GM21619 (cell line): ENCODE results near the gene GATAD2B.

ENCODE experiments used
- ATAC-seq: cut with Tn5 transposase; IDR thresholded peaks from one replicate; pipeline ENCODE4 v1.9.1; 2021; ENCODE audit not compliant: unreplicated experiment

Gene GATAD2B

DNA sequence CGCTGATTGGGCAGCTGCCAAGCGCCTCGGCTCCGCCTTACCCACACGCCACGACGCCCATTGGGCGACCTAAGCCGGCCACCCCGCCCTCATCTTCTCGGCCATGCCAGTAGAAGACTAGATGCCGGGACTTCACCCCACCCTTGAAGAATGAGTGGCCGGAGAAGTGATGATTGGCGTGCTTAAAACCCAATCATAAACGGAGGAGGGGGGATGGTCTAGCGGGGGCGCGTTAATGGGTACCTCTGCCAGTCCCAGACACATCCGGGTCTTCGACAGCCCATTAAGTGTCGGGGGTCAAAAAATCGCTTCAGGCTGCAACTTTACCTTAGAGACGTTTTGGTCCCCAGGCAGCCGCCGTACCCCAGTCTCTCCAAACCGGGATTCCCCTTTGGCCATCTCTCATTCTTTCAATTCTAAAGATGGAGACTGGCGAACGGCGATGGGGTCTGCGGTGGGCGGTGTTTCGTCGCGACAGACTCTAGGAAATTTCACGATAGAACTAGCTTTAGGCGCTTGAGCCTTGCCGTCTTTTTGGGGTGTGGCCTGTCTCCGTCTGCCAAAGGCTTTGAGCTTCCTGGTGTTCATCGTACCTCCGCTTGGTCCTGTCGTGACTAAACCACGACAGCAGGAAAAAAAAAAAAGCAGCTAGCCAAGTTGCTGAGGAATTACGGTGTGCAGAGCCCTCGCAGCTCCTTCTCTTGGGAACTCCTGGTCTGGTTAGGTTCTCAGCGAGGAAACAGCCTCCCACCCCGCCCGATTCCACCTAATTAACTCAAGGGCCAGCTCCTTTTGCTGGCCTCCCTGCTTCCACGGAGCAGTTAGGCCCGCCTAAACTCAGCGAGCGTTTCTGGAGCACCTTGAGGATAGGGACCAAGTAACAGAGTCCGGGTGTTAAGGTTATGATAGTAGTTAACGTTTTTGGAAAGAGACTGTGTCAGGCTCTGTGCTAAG lies at the start of gene GATAD2B:
Gene GATAD2B, minus strand, starts transcription at position 1 of the 954 bp plus-strand sequence. CDS start 94,625 bp downstream, outside the sequence.
- ATAC-seq = peak; percentile 91

DNA sequence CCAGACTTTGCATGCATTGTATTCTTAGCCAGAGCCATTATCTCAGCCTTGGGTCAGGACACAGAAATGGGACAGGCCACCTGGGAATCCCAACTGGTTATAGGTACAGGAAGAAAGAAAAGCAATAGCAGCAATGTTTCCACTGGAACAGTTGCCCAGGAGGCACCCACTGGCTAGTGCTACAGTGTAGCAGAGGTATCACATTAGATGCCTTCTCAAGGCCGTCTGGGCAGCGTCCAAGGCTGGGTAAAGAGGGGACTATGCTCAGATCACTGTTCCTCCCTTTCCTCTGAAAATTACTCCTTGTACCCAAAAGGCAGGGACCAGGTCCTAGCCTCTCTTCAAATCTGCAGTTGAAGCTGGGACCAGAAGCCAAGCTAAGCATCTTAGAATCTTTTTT lies 47.6 kb upstream of the GATAD2B start:
- ATAC-seq = no peak

DNA sequence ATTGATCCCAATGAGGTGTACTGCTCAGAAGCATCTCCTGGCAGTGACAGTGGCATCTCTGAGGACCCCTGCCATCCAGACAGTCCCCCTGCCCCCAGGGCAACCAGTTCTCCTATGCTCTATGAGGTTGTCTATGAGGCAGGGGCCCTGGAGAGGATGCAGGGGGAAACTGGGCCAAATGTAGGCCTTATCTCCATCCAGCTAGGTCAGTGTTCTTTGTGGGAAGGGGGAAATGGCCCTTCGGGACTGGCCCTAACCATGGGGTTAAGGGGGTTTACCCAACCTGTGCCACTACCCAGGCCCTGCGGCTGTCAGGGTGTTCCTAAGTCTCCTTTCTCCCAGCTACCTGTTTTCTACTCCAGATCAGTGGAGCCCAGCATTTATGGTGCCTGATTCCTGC lies 46.2 kb upstream of the GATAD2B start:
- no peak for ATAC-seq

DNA sequence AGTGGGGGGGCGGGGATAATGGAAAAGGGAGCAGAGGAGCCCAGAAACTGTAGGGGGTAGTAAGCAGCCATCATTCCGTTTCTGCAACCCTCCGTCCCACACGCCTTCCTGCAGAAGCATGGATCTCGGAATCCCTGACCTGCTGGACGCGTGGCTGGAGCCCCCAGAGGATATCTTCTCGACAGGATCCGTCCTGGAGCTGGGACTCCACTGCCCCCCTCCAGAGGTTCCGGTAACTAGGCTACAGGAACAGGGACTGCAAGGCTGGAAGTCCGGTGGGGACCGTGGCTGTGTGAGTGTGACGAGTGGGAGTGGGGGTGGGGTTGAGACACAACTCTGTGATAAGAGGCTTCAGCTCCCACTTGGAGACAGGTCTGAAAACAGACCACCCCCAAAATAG lies 45.6 kb upstream of the GATAD2B start:
- ATAC-seq = no peak

DNA sequence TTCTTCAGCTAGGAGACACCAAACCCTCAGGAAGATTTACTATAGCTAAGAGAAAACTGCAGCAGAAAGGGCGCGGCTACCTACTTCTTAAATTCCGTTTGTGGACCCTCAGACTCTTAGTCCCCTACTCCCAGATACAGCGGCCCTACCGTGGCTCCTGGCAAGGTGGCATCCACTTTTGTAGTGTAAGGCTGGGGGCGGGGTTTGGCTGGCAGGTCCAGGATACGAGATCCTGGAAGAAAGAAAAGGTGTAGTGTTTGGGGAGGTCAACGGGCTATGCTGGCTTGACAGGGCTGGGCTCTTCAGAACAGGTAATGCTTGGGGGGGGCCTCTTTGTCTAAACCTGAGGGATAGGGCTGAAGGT lies 45.2 kb upstream of the GATAD2B start:
- no peak for ATAC-seq

DNA sequence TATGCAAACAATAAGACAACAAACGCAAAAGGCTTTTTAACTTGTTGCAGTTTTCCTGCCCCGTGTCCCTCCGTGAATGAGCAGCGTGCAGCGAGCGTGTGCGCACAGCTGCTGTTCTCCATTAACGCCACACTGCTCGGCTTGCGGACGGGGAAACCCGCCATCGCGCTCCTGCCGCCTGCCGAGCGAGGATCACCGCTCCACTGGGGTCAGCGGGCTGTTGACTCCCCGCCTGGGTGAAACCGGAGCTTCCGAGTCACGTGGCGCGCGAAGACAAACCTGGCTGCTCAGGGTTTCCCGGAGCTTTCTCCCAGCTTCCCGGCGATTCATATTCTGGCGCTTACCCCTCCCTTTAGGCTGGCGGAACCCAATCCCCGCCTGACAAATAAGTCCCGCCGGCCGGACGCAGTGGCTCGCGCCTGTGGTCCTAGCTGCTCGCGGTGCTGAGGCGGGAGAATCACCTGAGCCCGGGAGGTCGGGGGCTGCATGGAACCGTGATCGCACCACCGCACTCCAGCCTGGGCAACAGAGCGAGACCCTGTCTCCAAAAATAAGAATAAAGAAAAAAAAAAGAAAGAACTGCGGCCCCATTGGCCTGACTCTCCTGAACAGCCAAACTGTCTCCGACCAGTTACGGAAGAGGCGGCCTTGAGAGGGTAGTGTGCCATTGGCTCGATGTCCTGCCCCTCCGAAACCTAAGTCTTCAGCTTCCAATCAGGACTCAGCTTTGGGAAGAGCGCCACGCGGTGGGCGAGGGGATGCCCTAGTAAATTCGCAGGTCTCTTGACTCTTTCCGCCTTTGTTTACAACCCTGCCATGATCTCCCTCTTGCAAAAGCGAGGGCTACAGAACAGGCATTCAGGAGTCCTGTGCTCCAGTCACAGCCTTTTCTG lies 44.6 kb upstream of the GATAD2B start, which contains the start of gene CREB3L4:
Gene CREB3L4, plus strand, starts transcription at position 796 of the 893 bp plus-strand sequence. CDS start 624 bp downstream, outside the sequence.
- peak; percentile 76 for ATAC-seq

DNA sequence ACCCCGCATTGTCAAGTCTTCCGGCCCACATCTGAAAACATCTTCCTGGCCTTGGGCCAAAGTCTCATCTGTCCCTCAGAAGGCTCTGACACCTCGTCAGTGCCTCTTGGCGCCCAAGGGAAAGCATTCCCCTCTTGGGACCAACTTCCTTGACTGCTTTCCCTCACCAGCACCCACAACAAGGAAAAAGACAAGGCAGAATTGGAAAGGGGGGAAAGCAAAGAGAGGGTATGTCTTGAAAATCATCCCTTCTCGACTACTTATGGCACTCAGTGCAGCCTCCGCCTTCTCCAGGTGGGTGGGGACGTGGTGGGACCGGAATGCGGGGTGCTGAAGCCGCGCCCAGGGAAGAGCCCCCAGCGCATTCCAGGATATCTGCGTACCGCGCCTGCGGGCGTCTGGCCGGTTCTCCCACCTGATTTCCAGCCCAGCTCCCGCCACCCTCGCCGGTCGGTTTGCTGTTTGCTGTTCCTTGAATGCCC lies 41.1 kb upstream of the GATAD2B start:
- ATAC-seq = no peak

DNA sequence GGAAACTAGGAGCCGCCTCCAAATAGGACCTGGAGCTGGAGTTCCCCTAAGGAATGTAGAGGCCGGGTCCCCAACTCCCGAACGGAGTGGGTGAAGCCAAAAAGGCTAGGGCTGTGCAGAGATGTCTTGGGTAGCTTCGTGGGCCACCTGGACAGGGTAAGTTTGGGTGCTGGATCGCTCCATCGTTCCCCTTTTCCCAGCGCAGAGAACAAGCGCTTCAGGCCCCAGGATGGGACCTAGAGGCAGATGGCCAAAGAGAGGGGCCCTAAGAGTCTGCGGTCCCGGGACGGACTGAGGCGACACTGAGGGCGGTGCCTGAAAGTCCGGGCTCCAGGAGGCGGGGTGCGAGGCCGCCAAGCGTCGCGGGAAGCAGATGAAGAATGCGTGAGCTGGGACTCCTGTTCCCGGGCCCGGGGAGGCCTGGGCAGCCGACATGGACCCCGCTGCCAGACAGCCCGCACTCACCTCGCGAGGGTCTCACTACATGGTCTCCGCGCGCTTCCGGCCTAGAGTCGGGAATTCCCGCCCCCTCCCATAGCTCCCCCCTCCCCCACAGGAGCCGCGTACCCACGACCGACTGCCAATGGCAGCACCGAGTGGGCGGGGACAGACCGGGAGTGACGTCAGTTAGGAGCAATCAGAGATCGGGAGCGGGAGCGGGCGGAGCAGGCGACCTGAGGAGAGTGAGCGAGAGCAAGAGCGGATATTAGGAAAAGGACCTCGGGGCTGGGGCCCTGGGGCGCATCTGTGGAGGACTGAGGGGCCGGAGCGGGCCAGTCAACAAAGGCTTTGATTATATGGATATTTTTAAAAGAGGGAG lies 40.5 kb upstream of the GATAD2B start, which contains the start of gene SLC39A1:
Gene SLC39A1, minus strand, starts transcription at position 508 of the 820 bp plus-strand sequence. CDS start 822 bp downstream, outside the sequence.
- peak; percentile 38 for ATAC-seq

DNA sequence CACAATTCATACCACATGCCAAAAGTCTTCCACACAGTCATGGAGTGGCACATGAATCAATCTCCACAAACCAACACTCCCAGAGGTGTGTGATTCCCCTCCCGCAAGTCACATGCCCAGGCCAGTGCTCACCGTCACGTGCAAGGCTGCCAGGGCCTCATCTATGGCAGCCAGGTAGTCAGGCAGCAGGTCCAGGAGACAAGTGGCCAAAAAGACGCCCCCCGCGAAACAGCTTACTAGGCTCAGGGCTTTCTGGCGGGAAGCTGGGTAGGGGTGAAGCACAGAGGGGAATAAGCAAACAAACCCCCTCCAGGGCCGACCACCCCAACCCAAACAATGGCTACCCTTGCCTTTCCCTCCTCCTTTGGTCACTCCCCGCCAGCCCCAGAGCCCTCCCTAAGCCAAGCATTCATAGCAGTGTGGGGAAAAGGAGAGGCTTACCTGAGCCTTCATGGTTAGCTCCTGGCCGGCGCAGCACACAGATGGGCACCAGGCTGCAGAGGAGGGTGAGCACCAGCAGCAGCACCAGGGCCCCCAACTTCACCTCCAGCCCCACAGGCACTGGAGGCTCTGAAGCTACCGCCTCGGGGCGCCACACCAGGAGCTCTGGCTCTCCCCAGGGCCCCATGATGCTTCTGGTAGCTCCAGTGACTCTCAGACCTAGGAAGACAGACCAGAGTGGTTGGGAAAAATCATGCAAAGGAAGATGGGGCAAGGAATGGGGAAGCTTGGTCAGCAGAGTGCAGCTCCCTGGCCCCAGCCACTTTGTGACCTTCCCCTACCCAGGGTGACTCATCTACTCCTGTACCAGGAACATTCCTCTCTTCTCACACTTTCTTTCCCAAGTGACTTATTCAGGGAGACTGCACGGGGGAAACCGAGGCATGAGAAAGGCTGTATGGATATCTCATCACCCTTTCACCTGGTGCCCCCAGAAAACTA lies 39.6 kb upstream of the GATAD2B start:
- ATAC-seq = no peak

DNA sequence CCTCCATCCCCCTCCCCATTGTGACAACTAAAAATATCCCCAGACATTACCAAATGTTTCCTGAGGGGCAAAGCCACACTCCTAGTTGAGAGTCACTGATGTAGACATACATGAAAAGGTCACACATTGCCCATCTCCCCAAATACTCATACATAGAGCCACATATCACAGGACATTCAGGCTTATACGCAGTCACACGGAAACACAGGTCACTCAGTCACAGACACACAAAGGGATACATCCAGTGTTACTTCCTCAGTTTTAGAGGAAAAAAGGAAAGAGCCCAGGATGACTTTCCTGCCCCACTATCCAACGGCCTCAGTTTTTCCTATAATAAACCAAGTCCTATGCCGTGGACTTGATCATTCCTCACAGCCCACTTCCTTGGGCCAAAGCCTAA lies 38.6 kb upstream of the GATAD2B start:
- ATAC-seq = no peak

DNA sequence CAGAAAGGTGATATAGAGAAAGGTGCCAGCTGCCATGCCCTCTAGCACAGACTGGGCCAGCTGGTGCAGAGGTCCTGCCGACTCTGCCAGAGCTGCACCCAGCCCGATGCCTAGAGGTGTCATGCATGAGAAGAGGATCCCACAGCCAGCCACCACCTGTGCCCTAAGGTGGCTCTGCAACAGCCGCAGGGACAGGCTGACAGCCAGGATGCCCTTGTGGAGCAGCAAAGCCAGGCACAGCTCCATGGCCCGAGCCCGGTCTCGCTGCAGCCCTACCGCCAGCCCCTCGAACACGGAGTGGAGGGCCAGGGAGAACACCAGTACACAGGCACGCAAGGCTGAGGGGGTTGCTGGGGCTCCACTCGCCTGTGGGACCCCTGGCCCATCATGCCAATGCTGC lies 37.4 kb upstream of the GATAD2B start:
- no peak for ATAC-seq

DNA sequence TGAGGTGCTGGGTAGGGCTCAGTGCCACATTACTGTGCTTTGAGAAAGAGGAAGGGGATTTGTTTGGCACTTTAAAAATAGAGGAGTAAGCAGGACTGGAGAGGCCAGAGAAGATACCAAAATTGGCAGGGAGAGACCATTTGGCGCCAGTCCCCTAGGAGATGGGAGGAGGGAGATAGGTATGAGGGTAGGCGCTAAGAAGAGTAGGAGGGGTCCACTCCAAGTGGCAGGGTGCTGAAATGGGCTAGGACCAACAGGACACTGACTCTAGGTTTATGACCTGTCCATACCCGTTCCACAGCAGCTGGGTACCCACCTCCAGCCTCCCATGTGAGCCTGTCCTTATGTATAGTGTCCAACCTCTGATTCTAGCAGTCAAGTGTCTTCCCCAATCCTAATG lies 36.7 kb upstream of the GATAD2B start:
- no peak for ATAC-seq

DNA sequence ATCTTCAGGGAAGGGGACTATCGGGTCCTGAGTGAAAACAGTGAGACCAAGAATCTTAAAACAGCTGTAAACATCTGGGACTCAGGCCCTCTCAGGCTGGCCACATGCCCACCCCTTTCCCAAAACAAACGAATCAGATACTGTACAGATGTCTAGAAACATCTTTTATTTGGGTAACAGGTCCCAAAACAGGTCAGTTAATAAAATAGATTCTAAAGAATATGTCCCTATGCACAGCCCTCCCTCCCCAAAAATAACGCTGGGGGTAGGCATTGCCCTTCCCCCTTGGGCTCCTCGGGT lies 36.1 kb upstream of the GATAD2B start:
- ATAC-seq = no peak

DNA sequence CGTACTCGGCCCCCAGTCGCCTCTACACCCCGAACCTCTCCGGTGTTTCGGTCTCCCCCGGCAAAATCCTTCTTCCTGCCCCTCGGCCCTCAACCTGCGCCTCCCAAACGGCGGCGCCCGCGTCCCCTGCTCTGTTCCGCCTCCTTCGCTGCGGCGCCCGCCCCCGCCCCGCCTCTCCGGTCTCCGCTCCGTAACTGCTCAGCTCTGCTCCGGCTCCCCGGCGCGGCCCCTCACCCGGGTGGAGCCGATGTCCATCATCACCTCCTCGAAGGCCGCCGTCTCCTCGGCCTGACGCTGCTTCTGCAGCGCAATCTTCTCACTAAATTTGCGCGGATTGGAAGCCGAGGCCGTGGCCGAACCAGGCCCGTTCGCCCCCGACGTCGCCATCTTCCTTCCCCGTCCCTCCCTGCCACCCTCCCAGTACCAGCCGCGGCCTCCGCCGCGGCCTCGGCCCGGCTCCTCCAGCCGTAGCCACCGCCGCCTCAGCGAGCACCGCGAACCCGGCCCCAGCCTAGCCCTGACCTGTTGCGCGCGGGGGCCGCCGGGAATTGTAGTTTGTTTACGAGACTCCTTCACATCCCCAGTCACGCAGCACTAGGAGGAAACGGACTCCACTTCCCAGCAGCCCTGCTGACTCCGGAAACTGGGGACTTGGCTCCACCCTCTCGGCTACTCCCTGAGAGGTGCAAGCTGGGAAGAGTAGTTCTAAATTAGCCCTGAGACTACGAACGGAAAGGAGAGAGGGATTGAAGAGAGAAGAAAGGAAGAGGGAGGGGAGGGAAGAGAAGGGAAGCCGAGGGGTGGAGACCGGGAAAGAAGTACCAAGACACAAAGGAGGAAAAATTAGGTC lies 35.6 kb upstream of the GATAD2B start, which contains the start of gene CRTC2:
Gene CRTC2, minus strand, starts transcription at position 502 of the 850 bp plus-strand sequence. Its CDS starts 115 bp downstream, at position 387.
- peak; percentile 72 for ATAC-seq

DNA sequence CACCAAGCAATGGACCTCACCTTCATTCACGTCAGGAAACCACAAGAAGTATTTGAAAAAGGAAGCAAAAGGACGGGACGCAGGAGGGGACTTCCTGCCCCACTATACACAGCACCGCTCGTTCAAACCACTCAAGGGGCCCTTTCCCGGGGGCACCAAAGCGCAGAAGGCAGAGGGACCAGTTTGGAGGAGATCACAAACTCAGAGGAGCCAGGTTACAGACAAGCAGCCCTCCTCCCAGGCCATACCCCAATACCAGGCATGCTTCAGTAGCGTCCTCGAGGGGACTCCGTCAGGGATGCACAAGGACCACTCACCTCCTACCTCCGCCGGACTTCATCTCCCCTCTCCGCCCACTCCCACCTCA lies 35.0 kb upstream of the GATAD2B start:
- peak; percentile 16 for ATAC-seq

DNA sequence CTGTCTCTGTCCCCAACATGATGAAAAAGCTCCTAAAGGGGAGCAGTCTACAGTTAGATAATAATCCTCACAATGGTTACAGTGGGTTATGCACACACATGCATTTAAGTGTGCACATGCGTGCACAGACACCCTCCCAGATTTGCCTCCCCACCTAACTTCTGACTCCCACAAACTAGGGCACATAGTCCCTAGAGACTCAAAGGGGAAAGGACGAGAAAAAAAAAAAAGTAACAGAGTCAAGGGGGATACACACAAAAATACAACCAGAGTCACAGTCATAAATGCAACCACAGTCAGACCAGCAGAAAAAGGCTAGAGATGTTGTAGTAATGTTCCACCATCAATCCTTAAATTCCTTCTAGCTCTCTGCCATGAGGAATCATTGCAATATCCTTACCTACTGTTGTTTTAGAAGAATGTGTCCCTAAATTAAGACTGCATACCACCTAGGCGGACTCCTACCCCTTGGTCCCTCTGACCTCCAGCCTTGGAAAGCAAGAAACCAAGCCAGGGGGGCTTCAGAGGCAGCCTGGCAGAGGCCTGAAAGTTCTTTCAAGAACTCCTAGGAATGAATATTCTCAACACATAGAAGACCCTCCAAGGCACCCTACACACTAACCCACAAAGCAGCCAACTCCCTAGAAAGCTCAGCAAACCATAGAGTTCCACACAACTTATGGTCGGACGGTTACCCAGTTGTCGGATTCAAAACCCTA lies 34.4 kb upstream of the GATAD2B start:
- no peak for ATAC-seq

DNA sequence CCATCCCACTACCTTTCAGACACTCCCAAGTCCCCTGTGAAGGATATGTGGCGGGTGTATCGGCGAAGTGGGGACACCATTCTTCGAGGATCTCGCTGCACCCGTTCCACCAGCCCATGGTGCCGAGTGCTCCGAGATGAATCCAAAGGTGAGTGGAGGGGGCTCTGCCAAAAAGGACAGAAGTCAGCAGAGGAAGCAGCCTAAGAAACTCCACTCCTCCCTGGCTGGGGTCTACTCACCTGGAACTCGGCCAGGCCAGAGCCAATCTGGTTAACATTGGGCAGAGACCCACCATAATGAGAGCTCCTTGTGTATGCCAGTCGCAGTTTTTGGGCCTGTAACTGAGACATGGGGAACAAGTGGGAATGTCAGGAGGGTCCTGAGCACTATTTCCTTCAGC lies 32.1 kb upstream of the GATAD2B start:
- no peak for ATAC-seq

DNA sequence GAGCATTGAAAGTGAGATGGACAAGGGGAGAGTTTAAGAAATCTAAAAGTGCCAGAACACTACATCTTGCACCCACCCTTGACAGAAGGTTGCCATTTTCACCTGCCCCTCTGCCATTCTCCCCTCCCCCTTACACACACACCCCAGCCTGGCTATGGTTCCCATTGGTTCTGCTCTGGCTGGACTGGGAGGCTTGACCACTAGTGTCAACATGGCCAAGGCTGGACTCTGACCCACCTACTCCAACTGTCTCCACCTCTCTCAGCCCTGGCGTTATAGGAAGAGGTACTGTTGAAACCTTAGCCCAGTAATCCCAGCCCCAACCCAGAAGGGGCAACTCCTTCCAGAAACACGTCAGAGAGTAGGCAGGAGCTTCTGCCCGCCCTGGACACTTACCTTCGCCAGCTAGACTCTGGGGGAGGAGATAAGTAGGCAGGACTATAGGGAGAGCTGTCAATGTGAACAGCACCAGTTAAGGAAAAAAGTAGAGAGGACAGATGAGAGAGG lies 31.1 kb upstream of the GATAD2B start:
- ATAC-seq = no peak
